Nephron progenitor cell (in vitro differentiated cells): Measurements from ENCODE around the gene ABCB11.

Source experiments
- DNase-seq: peaks from one replicate; pipeline ENCODE4 v3.0.0; 2021
- H3K27ac Mint-ChIP-seq: 2 replicates; pipeline ENCODE4 v1.8.0; 2021; ENCODE audit warnings: mild to moderate bottlenecking, moderate library complexity, mixed read lengths
- H3K27me3 Mint-ChIP-seq: 2 replicates; pipeline ENCODE4 v1.8.0; 2021; ENCODE audit warnings: mild to moderate bottlenecking, low read depth, mixed read lengths; ENCODE audit not compliant: poor library complexity
- H3K36me3 Mint-ChIP-seq: 2 replicates; pipeline ENCODE4 v1.8.0; 2021; ENCODE audit warnings: low read depth, mixed read lengths
- H3K4me1 Mint-ChIP-seq: 2 replicates; pipeline ENCODE4 v1.8.0; 2021; ENCODE audit warnings: mixed read lengths
- H3K4me3 Mint-ChIP-seq: 2 replicates; pipeline ENCODE4 v1.8.0; 2021; ENCODE audit warnings: mild to moderate bottlenecking, moderate library complexity, mixed read lengths
- H3K9me3 Mint-ChIP-seq: 2 replicates; pipeline ENCODE4 v1.8.0; 2021; ENCODE audit warnings: mild to moderate bottlenecking, moderate library complexity, mixed read lengths
- TF ChIP-seq, protein P1 (sequence below): fragments of 200-600 bp; sonication (generic); IDR thresholded peaks from 2 replicates; pipeline ENCODE4 v1.5.0; 2021; ENCODE audit warnings: antibody characterized with exemption

ABCB11 gene

DNA sequence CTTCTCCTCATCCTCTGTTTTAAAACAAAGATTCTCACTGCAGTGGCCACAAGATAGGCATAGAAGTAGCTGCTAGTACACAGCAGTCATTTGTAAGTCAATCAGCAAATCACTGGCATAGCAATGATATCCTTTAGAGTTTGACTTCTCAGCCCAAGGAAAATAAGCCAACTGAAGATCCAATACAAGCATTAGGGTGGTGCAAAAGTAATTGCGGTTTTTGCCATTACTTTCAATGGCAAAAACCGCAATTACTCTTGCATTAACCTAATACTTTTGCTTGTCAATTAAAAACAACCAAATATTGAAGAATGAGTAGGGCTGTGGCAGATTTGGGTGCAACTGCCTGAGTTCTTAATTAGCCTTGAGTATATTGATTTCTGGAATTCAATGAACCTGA lies 127.2 kb downstream of the ABCB11 start:
- no peak overlapping the region for H3K27ac Mint-ChIP-seq
- H3K4me1 Mint-ChIP-seq: no peaks in the 10 kb centered on the region

DNA sequence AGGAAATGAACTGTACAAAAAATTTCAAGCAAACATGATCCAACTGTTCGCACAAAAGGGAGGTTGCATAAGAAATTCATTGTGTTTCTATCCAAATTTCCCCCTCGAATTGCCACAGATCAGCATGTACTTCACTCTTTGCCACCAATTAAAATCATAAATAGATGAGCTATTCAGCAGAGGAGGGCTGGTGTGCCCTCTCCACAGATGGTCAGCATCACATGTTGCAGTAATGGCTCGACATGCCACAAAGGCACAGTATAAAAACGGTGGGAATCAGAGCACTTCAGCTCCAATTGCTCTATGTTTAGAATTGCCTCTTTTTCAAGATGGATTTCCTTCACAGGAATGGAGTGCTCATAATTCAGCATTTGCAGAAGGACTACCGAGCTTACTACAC lies 130.1 kb downstream of the ABCB11 start, which contains the start of gene G6PC2:
G6PC2 (plus strand) TSS at position 289 of the 400 bp plus-strand sequence; CDS start at position 330, 41 bp downstream.
- Mint-ChIP-seq H3K27me3 (no peaks in the 10 kb centered on the region), H3K4me1 (no peaks in the 10 kb centered on the region), H3K9me3 (no peaks in the 10 kb centered on the region), H3K36me3 (no peaks in the 10 kb centered on the region), H3K27ac (no peak within 1 kb of the TSS), H3K4me3 (no peak within 1 kb of the TSS)
- no peak for DNase-seq
- TF ChIP-seq, protein P1, sequence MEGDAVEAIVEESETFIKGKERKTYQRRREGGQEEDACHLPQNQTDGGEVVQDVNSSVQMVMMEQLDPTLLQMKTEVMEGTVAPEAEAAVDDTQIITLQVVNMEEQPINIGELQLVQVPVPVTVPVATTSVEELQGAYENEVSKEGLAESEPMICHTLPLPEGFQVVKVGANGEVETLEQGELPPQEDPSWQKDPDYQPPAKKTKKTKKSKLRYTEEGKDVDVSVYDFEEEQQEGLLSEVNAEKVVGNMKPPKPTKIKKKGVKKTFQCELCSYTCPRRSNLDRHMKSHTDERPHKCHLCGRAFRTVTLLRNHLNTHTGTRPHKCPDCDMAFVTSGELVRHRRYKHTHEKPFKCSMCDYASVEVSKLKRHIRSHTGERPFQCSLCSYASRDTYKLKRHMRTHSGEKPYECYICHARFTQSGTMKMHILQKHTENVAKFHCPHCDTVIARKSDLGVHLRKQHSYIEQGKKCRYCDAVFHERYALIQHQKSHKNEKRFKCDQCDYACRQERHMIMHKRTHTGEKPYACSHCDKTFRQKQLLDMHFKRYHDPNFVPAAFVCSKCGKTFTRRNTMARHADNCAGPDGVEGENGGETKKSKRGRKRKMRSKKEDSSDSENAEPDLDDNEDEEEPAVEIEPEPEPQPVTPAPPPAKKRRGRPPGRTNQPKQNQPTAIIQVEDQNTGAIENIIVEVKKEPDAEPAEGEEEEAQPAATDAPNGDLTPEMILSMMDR: no peak

More for the DNA sequence above, 127.2 kb downstream of the ABCB11 start:
- no peak overlapping the region for H3K4me3 Mint-ChIP-seq
- H3K9me3 Mint-ChIP-seq: no peaks in the 10 kb centered on the region
- no peaks in the 10 kb centered on the region for H3K36me3 Mint-ChIP-seq
- TF ChIP-seq, protein P1: no peak
- no peak for DNase-seq
- H3K27me3 Mint-ChIP-seq: peaks cover 4% of the 10 kb centered on the region

DNA sequence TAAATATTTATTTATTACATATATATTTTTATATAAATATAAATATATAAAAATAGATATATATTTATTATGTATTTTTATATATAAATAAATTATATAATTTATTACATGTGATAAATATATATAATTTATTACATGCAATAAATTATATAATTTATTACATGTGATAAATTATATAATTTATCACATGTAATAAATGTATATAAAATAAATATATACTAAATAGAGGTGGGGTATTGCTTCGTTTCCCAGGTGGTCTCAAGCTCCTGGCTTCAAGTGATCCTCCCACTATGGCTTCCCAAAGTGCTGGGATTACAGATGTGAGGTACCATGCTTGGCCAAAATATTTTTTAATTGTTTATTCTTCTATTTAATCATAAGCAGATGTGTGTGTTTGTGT lies 133.7 kb downstream of the ABCB11 start:
- Mint-ChIP-seq H3K27ac (no peak overlapping the region), H3K9me3 (no peaks in the 10 kb centered on the region), H3K36me3 (no peaks in the 10 kb centered on the region), H3K4me1 (no peaks in the 10 kb centered on the region), H3K27me3 (peaks cover 4% of the 10 kb centered on the region), H3K4me3 (no peak overlapping the region)
- TF ChIP-seq, protein P1: no peak
- no peak for DNase-seq

DNA sequence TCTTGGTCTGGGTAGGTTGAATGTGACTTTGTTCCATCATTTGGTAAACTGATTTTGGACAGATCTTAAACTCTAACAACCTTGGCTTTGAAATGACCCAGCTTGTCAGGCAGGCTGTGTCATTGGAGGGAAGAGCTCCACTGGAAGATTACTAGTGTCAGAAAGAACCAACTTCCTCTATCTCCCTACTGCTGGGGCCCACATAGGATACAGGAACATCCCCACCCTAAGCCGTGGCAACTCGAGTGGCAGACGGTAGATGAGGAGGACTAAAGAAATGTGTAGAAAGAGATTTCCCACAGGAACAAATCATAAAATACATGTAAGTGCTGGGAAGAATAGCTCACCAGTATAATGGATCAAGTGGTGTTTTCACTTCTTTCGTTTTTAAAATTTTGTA lies 134.3 kb downstream of the ABCB11 start:
- H3K27ac Mint-ChIP-seq: no peak overlapping the region
- DNase-seq: no peak
- peaks cover 10% of the 10 kb centered on the region for H3K27me3 Mint-ChIP-seq
- H3K9me3 Mint-ChIP-seq: no peaks in the 10 kb centered on the region
- no peaks in the 10 kb centered on the region for H3K4me1 Mint-ChIP-seq
- H3K36me3 Mint-ChIP-seq: no peaks in the 10 kb centered on the region
- no peak overlapping the region for H3K4me3 Mint-ChIP-seq
- TF ChIP-seq, protein P1: no peak

DNA sequence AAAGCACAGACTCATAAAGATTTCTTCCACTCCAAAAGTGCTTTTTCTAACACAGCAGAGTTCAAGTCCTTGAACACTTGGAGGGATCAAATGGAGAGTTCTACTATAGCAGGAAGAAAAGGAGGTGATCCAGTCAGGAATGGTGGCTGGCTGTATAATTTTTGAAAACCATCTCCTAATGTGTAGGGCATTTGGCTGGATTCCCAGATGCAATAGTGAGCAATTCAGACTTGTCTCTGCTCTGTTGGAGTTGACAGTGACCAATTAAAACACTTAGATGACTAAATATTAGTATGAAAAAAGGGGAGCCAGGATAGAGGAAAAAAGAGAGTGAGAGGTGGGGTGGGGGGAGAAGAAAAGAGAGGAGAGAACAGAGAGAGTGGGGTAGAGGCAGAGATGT lies 135.4 kb downstream of the ABCB11 start:
- peaks cover 15% of the 10 kb centered on the region for H3K27me3 Mint-ChIP-seq

DNA sequence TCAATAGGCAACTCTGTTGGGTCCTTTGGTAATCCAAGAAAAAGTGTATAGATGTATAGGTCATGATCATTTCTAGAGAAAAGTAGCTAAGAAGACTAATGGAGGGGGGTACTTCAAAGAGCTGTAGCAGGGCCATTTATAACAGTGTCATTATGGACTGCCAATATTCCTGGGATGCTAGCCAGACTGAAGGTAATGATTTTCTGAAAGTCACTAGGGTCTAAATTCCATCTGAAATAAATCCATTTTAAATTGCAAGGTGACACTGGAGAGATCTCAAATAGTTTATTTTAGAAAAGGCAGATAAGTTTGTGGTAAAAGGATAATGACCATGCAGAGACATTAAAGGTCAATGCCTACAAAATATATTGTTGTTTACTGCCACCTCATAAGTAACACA lies 136.4 kb downstream of the ABCB11 start:
- Mint-ChIP-seq H3K27me3 (peaks cover 18% of the 10 kb centered on the region), H3K9me3 (no peaks in the 10 kb centered on the region), H3K4me3 (no peak overlapping the region), H3K36me3 (no peaks in the 10 kb centered on the region), H3K27ac (no peak overlapping the region), H3K4me1 (peaks cover 12% of the 10 kb centered on the region)
- DNase-seq: no peak
- TF ChIP-seq, protein P1: no peak

More for the DNA sequence above, 135.4 kb downstream of the ABCB11 start:
- Mint-ChIP-seq H3K9me3 (no peaks in the 10 kb centered on the region), H3K36me3 (no peaks in the 10 kb centered on the region), H3K4me3 (no peak overlapping the region), H3K4me1 (peaks cover under 1% of the 10 kb centered on the region), H3K27ac (no peak overlapping the region)
- TF ChIP-seq, protein P1: no peak
- DNase-seq: no peak
